SK-N-MC (cell line): ENCODE data around the gene TMEM147.

ENCODE experiments used
- EZH2 ChIP-seq: fragments of 200-600 bp; sonication (generic); IDR thresholded peaks from one replicate; pipeline ENCODE4 v1.6.1; 2017; ENCODE audit warnings: antibody characterized with exemption
- FOXP2 ChIP-seq: optimal IDR thresholded peaks from 2 replicates; pipeline ENCODE3; 2011; ENCODE audit warnings: mild to moderate bottlenecking, moderate library complexity; ENCODE audit not compliant: insufficient read depth; ENCODE audit errors: extremely low read length, control extremely low read depth
- POLR2AphosphoS5 ChIP-seq: IDR thresholded peaks from 2 replicates; pipeline ENCODE4 v1.6.1; 2012; ENCODE audit warnings: mild to moderate bottlenecking, low read depth, low read length, borderline replicate concordance

- TF ChIP-seq FOXP2 (no peak), POLR2AphosphoS5 (no peak), EZH2 (no peak)
Observed at GRCh38 chr19:35543280-35544109, 1.9 kb upstream of the TMEM147 start.
